Activated CD4-positive, CD25-positive, alpha-beta regulatory T cell treated with anti-CD3 and anti-CD28 coated beads, Interleukin-2, amount 50 U/mL, for 16 hours (primary cell): ENCODE data around the gene CDC14B.
A peak's percentile ranks its signal among the peaks of the same experiment; 100 is the strongest.
"Not testable (repeated sequence)": the region's sequence is repeated elsewhere in the genome, so short reads cannot be mapped to it uniquely, and the experiment has no call there.

Experiments
- DNase-seq: peaks from one replicate; pipeline ENCODE4 v3.0.0-alpha.2; 2020; ENCODE audit warnings: low read depth, low spot score

The CDC14B gene

DNA sequence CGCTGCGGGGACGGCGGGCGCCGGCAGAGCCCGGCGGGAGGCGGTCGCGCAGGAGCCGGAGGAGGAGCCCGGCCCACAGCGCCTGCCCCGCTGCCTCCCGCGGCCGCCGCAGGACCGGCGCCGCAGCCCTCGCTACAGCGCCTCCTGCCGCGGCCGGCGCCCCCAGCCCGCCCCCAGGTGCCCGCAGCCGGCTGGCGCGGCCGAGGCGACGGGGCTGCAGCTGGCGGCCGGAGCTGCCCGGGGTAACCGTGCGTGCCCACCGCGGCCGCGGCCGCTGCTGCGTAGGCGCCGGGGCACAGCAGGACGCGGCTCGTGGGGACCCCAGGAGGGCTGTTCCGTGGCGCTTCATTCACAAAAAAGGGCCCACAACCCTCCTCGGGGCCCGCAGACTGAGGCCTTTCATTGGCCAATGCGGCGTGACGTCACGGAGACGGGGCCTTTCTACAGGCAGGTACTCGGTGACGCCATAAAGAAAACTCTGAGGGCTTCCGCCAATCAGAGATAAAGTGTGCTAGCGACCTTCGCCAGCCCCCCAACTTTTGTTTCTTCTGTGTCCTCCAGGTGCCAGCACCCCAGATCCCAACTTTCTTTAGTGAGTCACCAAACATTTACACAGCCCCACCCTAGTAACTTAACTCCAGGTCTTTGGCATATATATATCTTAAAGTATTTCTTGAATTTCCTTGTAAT lies at the start of gene CDC14B:
TSS of gene CDC14B (minus strand) at position 353 of the 690 bp plus-strand sequence. CDS start 465 bp downstream, outside the sequence.
- peak; percentile 35 for DNase-seq

- DNase-seq = no peak
These were observed 49.4 kb upstream of the CDC14B start for GRCh38 chr9:96668868-96669534.

DNA sequence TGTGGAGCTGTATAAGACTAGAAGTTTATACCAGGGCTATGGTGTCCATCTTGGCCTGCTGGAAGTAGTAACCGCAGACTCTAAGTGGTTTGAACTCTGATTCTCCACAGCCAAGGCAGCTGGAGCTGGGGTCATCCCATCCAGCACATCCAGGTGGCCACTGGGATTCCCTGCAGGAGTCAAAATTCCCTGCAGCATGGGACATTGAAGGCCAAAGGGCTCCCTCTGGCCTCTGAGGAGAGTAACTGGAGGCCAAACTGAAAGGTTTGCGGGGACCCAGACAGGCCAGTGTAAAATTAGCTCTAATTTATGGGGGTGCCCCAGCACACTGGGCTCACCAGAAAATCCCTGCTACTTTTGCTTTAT lies 47.7 kb upstream of the CDC14B start:
- DNase-seq = no peak

DNA sequence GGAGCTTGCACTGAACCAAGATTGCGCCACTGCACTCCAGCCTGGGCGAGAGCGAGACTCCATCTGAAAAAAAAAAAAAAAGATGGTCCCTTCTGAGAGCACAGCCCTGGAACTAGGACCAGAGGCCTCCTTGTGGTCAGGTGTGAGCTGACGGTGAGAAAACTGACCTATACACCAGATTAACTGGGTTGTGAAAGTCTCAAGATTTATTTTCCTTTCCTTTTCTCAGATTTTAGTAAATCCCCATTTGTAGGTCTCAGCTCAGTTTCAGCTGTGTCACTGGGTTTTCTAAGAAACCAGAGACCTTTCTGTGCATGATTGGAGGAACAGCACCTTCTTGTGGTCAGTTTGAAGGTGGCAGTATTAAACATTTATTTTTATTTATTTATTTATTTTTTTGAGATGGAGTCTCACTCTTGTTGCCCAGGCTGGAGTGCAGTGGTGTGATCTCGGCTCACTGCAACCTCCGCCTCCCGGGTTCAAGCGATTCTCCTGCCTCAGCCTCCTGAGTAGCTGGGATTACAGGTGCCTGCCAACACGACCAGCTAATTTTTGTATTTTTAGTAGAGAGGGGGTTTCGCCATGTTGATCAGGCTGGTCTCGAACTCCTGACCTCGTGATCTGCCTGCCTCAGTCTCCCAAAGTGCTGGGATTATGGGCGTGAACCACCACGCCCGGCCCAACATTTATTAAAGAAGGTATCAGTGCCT lies 47.2 kb upstream of the CDC14B start:
- DNase-seq = not testable (repeated sequence)

DNA sequence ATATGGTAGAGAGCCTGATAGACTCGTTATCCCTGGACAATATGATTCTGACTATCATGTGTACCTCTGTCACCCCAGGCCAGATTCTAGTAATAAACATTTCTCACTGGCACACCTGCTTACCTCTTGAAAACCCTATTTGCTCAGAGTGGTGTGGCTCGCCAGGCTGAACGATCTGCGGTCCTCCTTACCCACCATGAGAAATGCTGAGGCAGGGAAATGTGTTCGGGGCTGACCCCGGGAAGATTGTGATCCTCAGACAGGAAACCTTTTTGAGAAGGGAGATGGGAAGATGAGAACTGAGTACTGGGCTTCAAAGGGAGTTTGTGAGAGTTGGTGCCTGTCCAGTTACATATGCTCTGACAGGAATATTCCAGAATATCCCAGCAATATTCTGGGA lies 46.1 kb upstream of the CDC14B start:
- DNase-seq = no peak

DNA sequence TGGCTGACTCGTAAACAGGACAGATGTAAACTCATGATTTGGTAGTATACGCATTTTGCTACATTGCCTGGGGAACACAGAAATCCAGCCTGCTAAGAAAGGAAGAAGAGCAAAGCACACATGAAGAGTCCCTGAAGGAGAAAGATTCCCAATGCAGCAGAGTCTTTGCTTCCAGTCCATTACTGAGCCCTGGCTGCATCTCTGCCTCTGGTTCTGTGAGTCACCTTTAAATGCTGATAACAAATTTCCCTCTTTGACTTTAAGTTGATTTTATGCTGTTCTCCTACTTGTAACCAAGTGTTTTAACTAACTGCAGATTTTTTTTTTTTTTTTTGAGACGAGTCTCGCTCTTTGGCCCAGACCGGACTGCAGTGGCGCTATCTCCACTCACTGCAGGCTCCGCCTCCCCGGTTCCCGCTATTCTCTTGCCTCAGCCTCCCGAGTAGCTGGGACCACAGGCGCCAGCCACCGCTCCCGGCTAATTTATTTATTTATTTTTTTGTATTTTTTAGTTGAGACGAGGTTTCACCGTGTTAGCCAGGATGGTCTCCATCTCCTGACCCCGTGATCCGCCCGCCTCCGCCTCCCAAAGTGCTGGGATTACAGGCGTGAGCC lies 44.0 kb upstream of the CDC14B start:
- no peak for DNase-seq

GRCh38 chr9:96661711-96662110 lies 42.1 kb upstream of the CDC14B start:
- no peak for DNase-seq

- DNase-seq = no peak
These were observed 41.1 kb upstream of the CDC14B start for GRCh38 chr9:96660692-96661248.

- DNase-seq = peak; percentile 50
These were observed 35.7 kb upstream of the CDC14B start, which contains the start of gene PRXL2C for GRCh38 chr9:96655198-96655851. PRXL2C (minus strand) TSS chr9:96655317; CDS start chr9:96655281, 36 bp downstream.

DNA sequence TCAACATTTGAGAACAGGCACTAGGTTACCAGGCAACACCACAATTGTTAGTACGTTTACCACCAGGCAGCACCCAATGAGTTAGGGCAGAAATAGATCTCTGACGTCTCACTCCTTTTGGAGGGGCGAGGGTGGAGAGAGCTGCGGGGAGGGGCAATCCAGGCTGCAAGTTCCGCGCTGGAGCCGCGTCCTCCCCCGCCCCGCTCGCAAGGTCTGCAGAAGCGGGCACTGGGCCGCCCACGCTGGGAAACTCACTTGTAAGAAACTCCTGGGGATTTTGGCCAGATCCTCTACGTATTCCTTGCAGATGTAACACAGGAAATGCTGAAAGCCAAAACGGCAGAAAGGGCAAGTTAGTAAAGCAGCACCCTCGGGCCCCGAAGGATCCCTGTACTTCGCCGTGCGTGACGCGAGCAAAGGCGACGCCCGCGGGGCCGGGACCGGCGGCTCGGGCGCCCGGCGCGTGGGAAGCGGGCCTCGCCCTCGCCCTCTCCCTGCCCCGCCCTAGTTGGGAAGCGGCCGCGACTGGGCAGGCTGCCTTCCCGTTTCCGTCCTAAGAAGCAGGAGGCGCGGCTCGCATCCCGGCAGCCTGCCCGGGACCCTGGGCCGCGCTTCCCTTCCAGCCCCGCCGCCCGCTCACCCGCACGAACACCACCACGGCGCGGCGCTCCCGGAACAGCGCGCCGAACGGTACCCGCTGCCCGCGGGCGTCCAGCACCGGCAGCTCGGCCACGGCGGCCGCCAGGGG lies 35.0 kb upstream of the CDC14B start:
- peak; percentile 50 for DNase-seq

- no peak for DNase-seq
These were observed 32.0 kb upstream of the CDC14B start for GRCh38 chr9:96651626-96652025.

DNA sequence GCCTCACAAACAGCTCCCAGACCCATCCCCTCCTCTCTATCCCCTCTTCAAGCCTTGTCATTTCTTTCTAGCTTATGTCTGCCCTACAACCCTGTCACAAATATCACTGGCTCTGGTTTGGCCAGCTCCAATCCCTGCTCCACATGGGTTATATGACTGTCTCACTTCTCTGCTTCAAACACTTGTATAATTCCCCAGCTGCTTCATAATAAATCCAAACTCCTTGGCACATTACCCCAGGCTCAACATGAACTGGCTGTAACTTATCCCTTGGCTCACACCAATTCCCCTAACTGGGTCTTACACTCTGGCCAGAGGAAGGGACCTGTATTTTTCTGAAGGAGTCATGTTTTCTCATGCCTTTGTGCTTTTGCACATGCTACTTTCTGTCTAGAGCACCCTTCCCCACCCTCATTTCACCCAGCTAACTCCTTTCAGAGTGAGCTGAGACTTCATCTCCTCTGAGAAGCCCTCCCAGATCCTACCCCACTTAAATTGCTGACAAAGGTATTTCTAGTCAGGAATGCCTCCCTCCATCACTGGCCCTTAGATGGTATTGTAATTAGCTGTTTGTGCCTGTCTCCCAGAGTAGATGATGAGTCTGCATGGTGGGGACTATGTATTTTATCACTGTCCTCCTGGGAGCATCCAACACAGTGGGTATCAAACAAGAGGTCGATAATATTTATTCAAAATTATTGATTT lies 30.1 kb upstream of the CDC14B start:
- no peak for DNase-seq

- no peak for DNase-seq
These were observed 26.7 kb upstream of the CDC14B start for GRCh38 chr9:96646081-96646991.

DNA sequence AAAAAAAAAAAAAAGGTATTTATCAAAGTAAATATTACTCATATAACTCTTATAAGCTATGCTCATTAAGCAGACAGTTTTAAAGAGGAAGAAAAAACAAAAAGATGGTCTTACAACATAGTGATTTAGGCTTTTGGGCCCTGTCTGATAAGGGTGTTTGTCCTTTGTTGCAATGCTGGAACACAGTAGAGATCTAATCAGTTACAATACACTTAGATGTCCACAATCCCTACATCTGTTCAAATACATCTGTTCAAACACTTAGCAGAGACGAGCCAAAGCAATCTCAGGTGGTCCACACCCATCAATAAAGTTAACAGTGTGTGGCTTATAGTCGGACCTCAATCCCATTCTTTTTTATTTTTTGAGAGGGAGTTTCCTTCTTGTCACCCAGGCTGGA lies 24.5 kb upstream of the CDC14B start:
- DNase-seq = no peak

DNA sequence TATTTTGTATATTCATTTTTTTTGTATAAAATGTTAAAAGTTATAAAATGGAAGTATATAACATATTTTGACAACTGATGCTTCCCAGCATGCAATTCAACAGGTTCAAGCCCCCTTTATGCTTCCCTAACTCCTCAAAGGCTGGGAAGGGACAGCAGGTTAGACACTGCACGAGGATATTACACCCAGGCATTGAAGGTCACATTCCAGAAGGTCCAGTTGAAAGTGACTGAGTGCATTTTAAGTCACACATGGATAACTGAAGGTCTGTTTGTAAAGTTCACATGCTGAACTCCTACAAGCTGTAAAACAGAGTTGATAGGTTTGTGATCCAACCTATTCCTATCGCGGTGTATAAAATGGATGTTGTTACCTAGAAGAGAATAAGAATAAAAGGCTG lies 21.9 kb upstream of the CDC14B start:
- no peak for DNase-seq

- no peak for DNase-seq
These were observed 19.1 kb upstream of the CDC14B start for GRCh38 chr9:96638606-96639364.

GRCh38 chr9:96636368-96636767 lies 16.7 kb upstream of the CDC14B start:
- DNase-seq = no peak

- DNase-seq = not testable (repeated sequence)
These were observed 13.9 kb upstream of the CDC14B start for GRCh38 chr9:96633579-96633978.
